Measurements from ENCODE around the gene FREM1.

The FREM1 gene

DNA sequence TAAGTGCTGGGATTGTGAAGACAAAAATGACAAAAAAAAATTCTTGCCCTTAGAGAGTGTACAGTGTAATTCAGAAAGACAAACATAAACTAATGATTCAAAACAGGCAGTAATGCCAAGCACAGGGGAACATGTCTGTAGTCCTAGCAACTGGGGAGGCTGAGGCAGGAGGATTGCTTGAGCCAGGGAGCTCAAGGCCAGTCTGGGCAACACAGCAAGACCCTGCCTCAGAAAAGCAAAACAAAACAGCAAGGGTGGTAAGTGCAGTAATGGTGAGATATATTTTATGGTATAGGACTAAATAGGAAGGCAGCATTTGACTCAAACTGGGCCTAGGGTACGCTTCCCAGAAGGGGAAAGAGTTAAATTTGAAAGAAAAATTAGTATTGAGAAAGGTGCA, 18.9 kb downstream of the FREM1 start:
- no peaks in the 10 kb centered on the region for H3K36me3 ChIP-seq (ENCODE audit: control insufficient read depth, low read depth, low read length)
- H3K4me1 ChIP-seq (ENCODE audit: control insufficient read depth, low read depth, low read length), result peaks cover 14% of the 10 kb centered on the region
- H3K27me3 ChIP-seq (ENCODE audit: control insufficient read depth, insufficient read depth, low read length), result no peaks in the 10 kb centered on the region
- no peak overlapping the region for H3K4me3 ChIP-seq (ENCODE audit: low read length)
- H3K9ac ChIP-seq (ENCODE audit: low read length), result no peak overlapping the region
- H3K27ac ChIP-seq (ENCODE audit: low read length), result no peak overlapping the region
- peaks cover 4% of the 10 kb centered on the region for H3K9me3 ChIP-seq (ENCODE audit: control insufficient read depth, low read depth, low read length)

DNA sequence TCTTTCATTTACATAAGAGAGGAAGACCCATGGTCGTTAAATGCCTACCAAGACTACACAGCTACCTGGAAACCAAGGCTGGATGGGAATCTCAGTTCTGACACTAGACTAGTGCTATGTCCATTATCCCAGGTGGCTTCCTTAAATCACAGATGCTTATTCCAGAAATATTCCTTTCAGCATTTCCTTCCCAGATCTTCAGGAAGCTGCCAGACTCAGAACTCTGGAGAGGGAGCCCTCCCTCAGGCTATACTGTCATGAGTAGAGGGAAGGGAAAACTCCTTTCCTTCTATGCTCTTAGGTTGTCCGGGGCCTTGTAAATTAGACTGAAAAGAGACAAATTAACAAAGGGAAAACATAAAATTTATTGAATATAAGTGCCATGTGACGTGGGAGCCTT, 20.8 kb downstream of the FREM1 start:
- no peak overlapping the region for H3K4me3 ChIP-seq (ENCODE audit: low read length)
- H3K36me3 ChIP-seq (ENCODE audit: control insufficient read depth, low read depth, low read length), result no peaks in the 10 kb centered on the region
- H3K4me1 ChIP-seq (ENCODE audit: control insufficient read depth, low read depth, low read length), result peaks cover 14% of the 10 kb centered on the region
- no peaks in the 10 kb centered on the region for H3K27me3 ChIP-seq (ENCODE audit: control insufficient read depth, insufficient read depth, low read length)
- H3K9ac ChIP-seq (ENCODE audit: low read length), result no peak overlapping the region
- H3K9me3 ChIP-seq (ENCODE audit: control insufficient read depth, low read depth, low read length), result peaks cover 4% of the 10 kb centered on the region
- no peak overlapping the region for H3K27ac ChIP-seq (ENCODE audit: low read length)

DNA sequence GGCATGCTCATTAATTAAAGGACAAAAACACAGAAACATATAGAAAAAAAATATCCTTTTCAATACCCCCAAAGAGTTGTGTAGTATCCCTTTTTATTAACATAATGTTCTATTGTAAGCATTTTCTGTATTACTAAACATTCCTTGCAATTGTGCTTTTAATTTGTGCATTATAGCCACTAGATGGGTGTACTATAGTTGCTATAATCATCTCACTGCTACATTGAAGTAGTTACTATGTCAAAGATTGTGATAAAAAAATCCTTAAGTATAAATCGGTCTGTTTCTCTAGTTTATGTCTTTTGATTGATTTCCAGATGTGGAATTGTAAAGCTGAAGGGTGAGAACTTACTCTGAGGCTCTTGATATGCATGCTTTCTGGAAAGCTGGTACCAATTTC, 21.4 kb downstream of the FREM1 start:
- no peaks in the 10 kb centered on the region for H3K9me3 ChIP-seq (ENCODE audit: control insufficient read depth, low read depth, low read length)
- H3K9ac ChIP-seq (ENCODE audit: low read length), result no peak overlapping the region
- H3K36me3 ChIP-seq (ENCODE audit: control insufficient read depth, low read depth, low read length), result no peaks in the 10 kb centered on the region
- no peaks in the 10 kb centered on the region for H3K27me3 ChIP-seq (ENCODE audit: control insufficient read depth, insufficient read depth, low read length)
- H3K4me3 ChIP-seq (ENCODE audit: low read length), result no peak overlapping the region
- no peak overlapping the region for H3K27ac ChIP-seq (ENCODE audit: low read length)
- H3K4me1 ChIP-seq (ENCODE audit: control insufficient read depth, low read depth, low read length), result peaks cover 14% of the 10 kb centered on the region

DNA sequence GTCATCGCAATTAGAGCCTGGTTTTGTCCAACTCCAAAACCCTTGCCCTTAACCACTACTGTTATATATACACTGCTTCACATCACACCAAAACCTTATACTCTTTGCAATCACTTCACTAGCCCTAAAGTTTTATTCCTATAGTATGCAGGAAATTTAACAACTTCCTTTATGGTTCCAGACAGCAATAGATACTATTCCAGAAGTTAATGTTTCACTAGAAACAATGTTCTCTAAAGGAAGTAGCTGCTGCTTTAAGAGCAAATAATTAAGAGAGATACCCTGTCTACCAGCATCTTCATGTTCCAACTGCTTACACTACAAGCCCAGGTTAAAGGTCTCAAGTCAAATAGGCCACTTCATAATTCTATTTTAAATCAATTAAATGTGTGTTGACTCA, 22.0 kb downstream of the FREM1 start:
- H3K27me3 ChIP-seq (ENCODE audit: control insufficient read depth, insufficient read depth, low read length), result no peaks in the 10 kb centered on the region
- H3K9ac ChIP-seq (ENCODE audit: low read length), result no peak overlapping the region
- no peaks in the 10 kb centered on the region for H3K36me3 ChIP-seq (ENCODE audit: control insufficient read depth, low read depth, low read length)
- H3K4me3 ChIP-seq (ENCODE audit: low read length), result no peak overlapping the region
- H3K4me1 ChIP-seq (ENCODE audit: control insufficient read depth, low read depth, low read length), result peaks cover 14% of the 10 kb centered on the region
- no peaks in the 10 kb centered on the region for H3K9me3 ChIP-seq (ENCODE audit: control insufficient read depth, low read depth, low read length)
- no peak overlapping the region for H3K27ac ChIP-seq (ENCODE audit: low read length)

DNA sequence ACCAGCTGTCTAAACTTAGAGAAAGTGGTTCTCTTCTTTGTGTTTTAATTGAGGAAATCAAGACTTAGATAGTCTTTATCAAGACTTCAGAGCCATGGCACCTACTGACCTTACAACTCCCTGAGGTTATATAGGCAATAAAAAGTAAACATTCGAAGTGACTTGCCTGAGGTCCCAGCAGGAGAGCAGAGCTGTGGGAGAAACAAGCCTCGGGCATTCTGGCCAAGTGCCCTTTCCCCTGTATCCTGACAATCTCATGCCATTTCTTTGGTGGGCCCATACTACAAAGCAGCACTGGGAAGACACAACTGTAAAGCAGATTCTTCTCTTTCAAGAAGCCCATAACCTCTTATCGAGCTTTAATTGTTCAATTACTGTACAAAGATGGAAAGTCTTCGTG, 23.1 kb downstream of the FREM1 start:
- peaks cover 14% of the 10 kb centered on the region for H3K4me1 ChIP-seq (ENCODE audit: control insufficient read depth, low read depth, low read length)
- H3K9ac ChIP-seq (ENCODE audit: low read length), result no peak overlapping the region
- no peaks in the 10 kb centered on the region for H3K9me3 ChIP-seq (ENCODE audit: control insufficient read depth, low read depth, low read length)
- H3K36me3 ChIP-seq (ENCODE audit: control insufficient read depth, low read depth, low read length), result no peaks in the 10 kb centered on the region
- no peak overlapping the region for H3K4me3 ChIP-seq (ENCODE audit: low read length)
- H3K27ac ChIP-seq (ENCODE audit: low read length), result no peak overlapping the region
- H3K27me3 ChIP-seq (ENCODE audit: control insufficient read depth, insufficient read depth, low read length), result no peaks in the 10 kb centered on the region

DNA sequence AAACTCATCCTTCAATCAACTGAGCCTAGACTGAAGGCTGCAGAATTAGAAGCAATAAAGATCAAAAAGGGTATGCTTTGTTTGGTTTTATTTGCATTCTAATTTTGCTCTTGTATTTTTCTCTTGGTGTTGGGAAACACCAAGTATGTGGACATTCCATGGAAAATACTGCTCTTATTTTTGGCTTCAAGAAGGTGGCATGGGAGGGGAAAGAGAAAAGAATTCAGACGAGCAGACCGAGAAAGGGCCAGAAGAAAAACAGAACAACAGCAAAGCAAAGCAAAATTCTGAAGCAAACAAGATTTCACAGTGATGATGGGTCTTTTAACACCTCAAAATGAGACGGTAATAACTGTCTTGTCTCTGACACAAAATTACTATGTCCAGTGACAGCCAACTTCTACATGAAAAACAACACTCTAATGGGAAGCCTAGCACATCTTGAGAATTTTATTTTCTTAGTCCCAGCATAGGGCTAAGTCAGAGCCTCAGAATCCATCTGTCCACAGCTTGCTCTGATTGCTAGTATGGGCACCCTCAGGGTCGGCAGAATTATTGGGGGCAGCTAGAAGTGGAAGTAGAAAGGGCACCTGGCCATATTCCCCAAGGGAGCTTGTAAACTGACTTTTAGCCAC, 26.8 kb downstream of the FREM1 start:
- Histone ChIP-seq H3K27me3 (ENCODE audit: control insufficient read depth, insufficient read depth, low read length) (no peaks in the 10 kb centered on the region), H3K9me3 (ENCODE audit: control insufficient read depth, low read depth, low read length) (no peaks in the 10 kb centered on the region), H3K9ac (ENCODE audit: low read length) (no peak overlapping the region), H3K27ac (ENCODE audit: low read length) (no peak overlapping the region), H3K36me3 (ENCODE audit: control insufficient read depth, low read depth, low read length) (no peaks in the 10 kb centered on the region), H3K4me3 (ENCODE audit: low read length) (no peak overlapping the region), H3K4me1 (ENCODE audit: control insufficient read depth, low read depth, low read length) (peaks cover 7% of the 10 kb centered on the region)

DNA sequence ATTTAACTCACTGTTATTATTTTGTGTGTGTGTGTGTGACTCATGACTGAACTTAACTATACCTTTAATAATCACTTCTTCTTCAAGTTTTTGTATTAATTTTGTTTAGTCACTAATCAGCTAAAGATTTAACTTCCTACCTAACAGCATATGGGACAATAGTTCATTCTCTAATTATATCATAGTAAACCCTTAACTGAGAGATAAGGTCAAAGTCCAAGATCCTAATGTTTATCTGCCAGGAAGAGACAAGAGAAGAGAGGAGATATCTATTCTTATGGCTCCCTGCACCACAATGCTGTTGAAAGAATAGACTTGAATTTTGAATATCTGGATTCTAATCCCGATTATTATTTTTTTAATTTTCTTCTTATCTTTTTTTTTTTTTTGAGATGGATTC, 28.1 kb downstream of the FREM1 start:
- H3K4me3 ChIP-seq (ENCODE audit: low read length), result no peak overlapping the region
- H3K9me3 ChIP-seq (ENCODE audit: control insufficient read depth, low read depth, low read length), result no peaks in the 10 kb centered on the region
- no peaks in the 10 kb centered on the region for H3K36me3 ChIP-seq (ENCODE audit: control insufficient read depth, low read depth, low read length)
- peaks cover 7% of the 10 kb centered on the region for H3K4me1 ChIP-seq (ENCODE audit: control insufficient read depth, low read depth, low read length)
- no peaks in the 10 kb centered on the region for H3K27me3 ChIP-seq (ENCODE audit: control insufficient read depth, insufficient read depth, low read length)
- H3K27ac ChIP-seq (ENCODE audit: low read length), result no peak overlapping the region
- H3K9ac ChIP-seq (ENCODE audit: low read length), result no peak overlapping the region

DNA sequence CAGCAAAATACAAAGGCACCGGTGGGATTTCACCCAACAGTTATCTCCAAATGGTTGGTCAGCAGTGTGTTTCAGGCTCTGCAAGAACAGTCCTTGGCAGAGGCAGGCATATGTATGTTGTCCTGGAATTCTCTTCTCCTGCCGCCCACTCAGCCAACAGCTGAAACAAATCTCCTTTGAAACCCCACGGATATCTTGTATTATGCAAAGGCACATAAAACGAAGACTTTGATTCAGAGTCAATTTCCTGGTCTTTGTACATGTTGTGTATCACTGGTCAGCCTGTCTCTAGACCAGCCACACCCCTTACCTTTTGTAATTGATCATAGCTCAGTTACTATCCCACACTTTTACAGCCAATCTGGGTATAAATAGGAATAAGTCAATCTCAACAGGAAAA, 29.2 kb downstream of the FREM1 start:
- Histone ChIP-seq H3K36me3 (ENCODE audit: control insufficient read depth, low read depth, low read length) (no peaks in the 10 kb centered on the region), H3K4me1 (ENCODE audit: control insufficient read depth, low read depth, low read length) (peaks cover 7% of the 10 kb centered on the region), H3K9me3 (ENCODE audit: control insufficient read depth, low read depth, low read length) (no peaks in the 10 kb centered on the region), H3K27me3 (ENCODE audit: control insufficient read depth, insufficient read depth, low read length) (no peaks in the 10 kb centered on the region), H3K9ac (ENCODE audit: low read length) (no peak overlapping the region), H3K4me3 (ENCODE audit: low read length) (no peak overlapping the region), H3K27ac (ENCODE audit: low read length) (no peak overlapping the region)

DNA sequence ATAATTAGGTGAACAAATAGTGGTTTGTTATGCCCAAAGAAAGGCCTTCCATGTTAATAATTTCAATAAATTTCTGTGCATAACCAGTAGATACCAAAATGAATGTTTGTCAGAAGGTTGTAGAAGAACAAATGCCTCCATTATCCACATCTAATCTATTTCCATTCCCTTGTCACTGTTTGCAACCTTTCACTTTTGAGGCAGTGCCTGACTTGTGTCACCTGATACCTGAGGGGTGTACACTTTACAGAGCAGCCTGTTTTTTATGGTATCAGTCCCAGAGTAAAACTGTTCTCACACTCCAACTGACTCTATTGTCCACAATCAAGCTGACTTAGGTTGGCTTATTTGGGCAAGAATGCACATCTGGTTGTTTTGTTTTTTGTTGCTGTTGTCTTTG, 40.1 kb downstream of the FREM1 start:
- no peaks in the 10 kb centered on the region for H3K27me3 ChIP-seq (ENCODE audit: control insufficient read depth, insufficient read depth, low read length)

DNA sequence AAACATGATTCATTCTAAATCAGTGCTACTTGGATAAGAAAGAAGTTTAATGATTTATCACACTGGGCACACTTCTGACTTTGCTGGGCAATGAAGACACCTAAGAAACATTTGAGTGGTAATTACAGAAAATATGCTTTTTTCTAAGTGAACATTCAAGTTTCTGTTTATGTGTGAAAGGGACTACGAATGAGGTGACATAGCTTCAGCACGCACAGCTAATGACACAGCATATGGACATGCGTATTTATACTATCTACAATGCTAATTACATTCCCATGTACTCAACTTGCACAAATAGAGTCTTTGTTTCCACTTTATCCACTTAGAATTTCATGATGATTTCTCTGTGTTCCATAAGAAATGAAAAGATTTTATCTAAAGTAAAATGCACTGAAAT, 40.6 kb downstream of the FREM1 start:
- H3K36me3 ChIP-seq (ENCODE audit: control insufficient read depth, low read depth, low read length), result no peaks in the 10 kb centered on the region
- no peaks in the 10 kb centered on the region for H3K27me3 ChIP-seq (ENCODE audit: control insufficient read depth, insufficient read depth, low read length)
- H3K9me3 ChIP-seq (ENCODE audit: control insufficient read depth, low read depth, low read length), result no peaks in the 10 kb centered on the region
- H3K9ac ChIP-seq (ENCODE audit: low read length), result no peak overlapping the region
- no peaks in the 10 kb centered on the region for H3K4me1 ChIP-seq (ENCODE audit: control insufficient read depth, low read depth, low read length)
- H3K4me3 ChIP-seq (ENCODE audit: low read length), result no peak overlapping the region
- no peak overlapping the region for H3K27ac ChIP-seq (ENCODE audit: low read length)

More for the DNA sequence above, 40.1 kb downstream of the FREM1 start:
- Histone ChIP-seq H3K4me3 (ENCODE audit: low read length) (no peak overlapping the region), H3K36me3 (ENCODE audit: control insufficient read depth, low read depth, low read length) (no peaks in the 10 kb centered on the region), H3K9me3 (ENCODE audit: control insufficient read depth, low read depth, low read length) (no peaks in the 10 kb centered on the region), H3K4me1 (ENCODE audit: control insufficient read depth, low read depth, low read length) (no peaks in the 10 kb centered on the region), H3K27ac (ENCODE audit: low read length) (no peak overlapping the region), H3K9ac (ENCODE audit: low read length) (no peak overlapping the region)

DNA sequence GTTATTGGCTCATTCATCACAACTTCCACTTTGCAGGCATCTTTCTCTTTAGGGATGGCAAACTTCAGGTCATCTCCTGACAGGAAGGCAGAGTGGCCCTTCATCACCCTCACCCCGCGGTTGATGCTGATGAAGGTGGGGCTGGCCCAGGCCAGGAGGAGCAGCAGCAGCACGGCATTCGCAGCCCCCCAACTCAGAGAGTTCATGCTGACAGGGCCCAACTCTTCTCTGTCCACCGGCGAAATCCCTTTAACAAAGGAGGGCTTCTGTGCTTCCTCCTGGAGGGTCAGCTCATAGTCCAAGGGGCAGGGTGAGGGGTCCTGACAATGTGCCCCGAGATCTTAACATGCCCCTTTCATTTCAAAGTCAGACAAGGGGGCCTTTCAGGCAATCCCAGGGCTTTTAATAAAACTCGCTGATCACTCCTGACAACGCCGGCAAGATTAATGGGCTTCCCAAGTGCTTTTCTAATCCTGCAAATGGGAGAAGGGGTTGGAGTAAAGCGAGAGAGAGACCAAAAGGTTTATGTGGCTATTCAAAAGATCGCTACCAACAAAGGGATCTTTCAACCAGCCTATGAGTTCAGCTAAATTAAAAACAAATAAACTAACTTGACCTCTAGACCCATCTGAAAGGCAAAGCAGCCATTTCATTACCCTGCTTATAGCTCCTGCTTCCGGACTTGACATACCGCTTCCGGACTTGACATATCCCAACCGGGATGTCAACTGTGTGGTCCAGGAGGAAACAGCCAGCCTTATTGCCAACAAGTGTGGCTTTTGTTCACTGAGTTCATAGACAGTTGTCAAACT, 41.2 kb downstream of the FREM1 start:
- Histone ChIP-seq H3K9ac (ENCODE audit: low read length) (no peak overlapping the region), H3K27me3 (ENCODE audit: control insufficient read depth, insufficient read depth, low read length) (no peaks in the 10 kb centered on the region), H3K27ac (ENCODE audit: low read length) (no peak overlapping the region), H3K36me3 (ENCODE audit: control insufficient read depth, low read depth, low read length) (no peaks in the 10 kb centered on the region), H3K9me3 (ENCODE audit: control insufficient read depth, low read depth, low read length) (no peaks in the 10 kb centered on the region), H3K4me1 (ENCODE audit: control insufficient read depth, low read depth, low read length) (no peaks in the 10 kb centered on the region), H3K4me3 (ENCODE audit: low read length) (no peak overlapping the region)

DNA sequence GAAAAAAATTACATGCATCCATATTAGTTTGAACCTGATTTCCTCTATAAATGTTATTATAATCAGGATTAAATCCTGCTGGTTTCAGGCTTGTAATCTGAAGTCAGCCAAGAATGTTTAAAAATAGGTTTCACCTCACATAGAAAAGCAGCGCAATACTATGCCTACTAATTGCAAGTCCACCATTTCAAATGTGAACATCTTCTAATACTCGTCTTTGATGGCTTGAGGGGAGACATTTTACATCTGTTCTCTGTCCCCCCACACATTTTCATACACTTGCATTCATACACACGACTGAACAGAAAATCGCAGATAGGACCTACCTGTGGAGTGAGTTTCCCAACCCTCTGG, 41.8 kb downstream of the FREM1 start:
- Histone ChIP-seq H3K9ac (ENCODE audit: low read length) (no peak overlapping the region), H3K27me3 (ENCODE audit: control insufficient read depth, insufficient read depth, low read length) (no peaks in the 10 kb centered on the region), H3K36me3 (ENCODE audit: control insufficient read depth, low read depth, low read length) (no peaks in the 10 kb centered on the region), H3K4me1 (ENCODE audit: control insufficient read depth, low read depth, low read length) (no peaks in the 10 kb centered on the region), H3K4me3 (ENCODE audit: low read length) (no peak overlapping the region), H3K9me3 (ENCODE audit: control insufficient read depth, low read depth, low read length) (no peaks in the 10 kb centered on the region), H3K27ac (ENCODE audit: low read length) (no peak overlapping the region)

All from iPS-18a (cell line).